IMR-90 (cell line): ENCODE measurements around the gene OR2C1.

Source experiments
- BHLHE40 ChIP-seq: fragments of 150-350 bp; IDR thresholded peaks from 2 replicates; pipeline ENCODE4 v1.6.1; 2016; ENCODE audit warnings: mild to moderate bottlenecking, low read depth, low read length
- CTCF ChIP-seq: conservative IDR thresholded peaks from 2 replicates; pipeline ENCODE4 v1.5.1; 2012; ENCODE audit warnings: mild to moderate bottlenecking, low read depth, low read length, improper control_type of control experiment
- MXI1 ChIP-seq: IDR thresholded peaks from 2 replicates; pipeline ENCODE4 v1.6.1; 2012; ENCODE audit warnings: low read depth, mild to moderate bottlenecking, low read length, moderate library complexity, borderline replicate concordance
- POLR2A ChIP-seq: IDR thresholded peaks from 2 replicates; pipeline ENCODE4 v1.6.1; 2012; ENCODE audit warnings: mild to moderate bottlenecking, low read depth, low read length

- no peak for TF ChIP-seq CTCF
- no peak for TF ChIP-seq POLR2A
- TF ChIP-seq MXI1: no peak
- TF ChIP-seq BHLHE40: no peak
Measured at GRCh38 chr16:3369073-3369472, 13.4 kb downstream of the OR2C1 start.
